NCI-H82 (cell line): ENCODE results near the gene CDK6.

Experiments
- DNase-seq: peaks from one replicate; lab custom pipeline; 2025; lab: John Stamatoyannopoulos, UW

The CDK6 gene

GRCh38 chr7:92826258-92826938, 10.0 kb downstream of the CDK6 start:
- no peak for DNase-seq

- no peak for DNase-seq
These were observed 11.4 kb downstream of the CDK6 start for GRCh38 chr7:92824901-92825480.

GRCh38 chr7:92824450-92824849, 11.9 kb downstream of the CDK6 start:
- DNase-seq: no peak

GRCh38 chr7:92823042-92823441, 13.3 kb downstream of the CDK6 start:
- DNase-seq: no peak

- no peak for DNase-seq
These were observed 16.2 kb downstream of the CDK6 start for GRCh38 chr7:92820191-92820590.

GRCh38 chr7:92817398-92817797, 19.0 kb downstream of the CDK6 start:
- DNase-seq: no peak

GRCh38 chr7:92815412-92815811, 21.0 kb downstream of the CDK6 start:
- no peak for DNase-seq

- DNase-seq: no peak
These were observed 22.9 kb downstream of the CDK6 start for GRCh38 chr7:92813390-92814024.

- DNase-seq: no peak
These were observed 25.2 kb downstream of the CDK6 start for GRCh38 chr7:92811158-92811557.

GRCh38 chr7:92809760-92810573, 26.4 kb downstream of the CDK6 start:
- peak; percentile 56 for DNase-seq

- DNase-seq: no peak
These were observed 27.0 kb downstream of the CDK6 start for GRCh38 chr7:92809397-92809759.

GRCh38 chr7:92808635-92809034, 27.7 kb downstream of the CDK6 start:
- no peak for DNase-seq

GRCh38 chr7:92808006-92808405, 28.4 kb downstream of the CDK6 start:
- no peak for DNase-seq

GRCh38 chr7:92806496-92806895, 29.9 kb downstream of the CDK6 start:
- DNase-seq: no peak

GRCh38 chr7:92802406-92802805, 34.0 kb downstream of the CDK6 start:
- DNase-seq: no peak

GRCh38 chr7:92799446-92800211, 36.7 kb downstream of the CDK6 start:
- no peak for DNase-seq

GRCh38 chr7:92798517-92799249, 37.7 kb downstream of the CDK6 start:
- DNase-seq: no peak

GRCh38 chr7:92797693-92798092, 38.7 kb downstream of the CDK6 start:
- no peak for DNase-seq

GRCh38 chr7:92797284-92797683, 39.1 kb downstream of the CDK6 start:
- no peak for DNase-seq

- no peak for DNase-seq
These were observed 41.5 kb downstream of the CDK6 start for GRCh38 chr7:92794831-92795230.

- DNase-seq: peak; percentile 75
These were observed 42.0 kb downstream of the CDK6 start for GRCh38 chr7:92794391-92794790.
